Measurements from ENCODE around the gene BTBD8.

Gene BTBD8

DNA sequence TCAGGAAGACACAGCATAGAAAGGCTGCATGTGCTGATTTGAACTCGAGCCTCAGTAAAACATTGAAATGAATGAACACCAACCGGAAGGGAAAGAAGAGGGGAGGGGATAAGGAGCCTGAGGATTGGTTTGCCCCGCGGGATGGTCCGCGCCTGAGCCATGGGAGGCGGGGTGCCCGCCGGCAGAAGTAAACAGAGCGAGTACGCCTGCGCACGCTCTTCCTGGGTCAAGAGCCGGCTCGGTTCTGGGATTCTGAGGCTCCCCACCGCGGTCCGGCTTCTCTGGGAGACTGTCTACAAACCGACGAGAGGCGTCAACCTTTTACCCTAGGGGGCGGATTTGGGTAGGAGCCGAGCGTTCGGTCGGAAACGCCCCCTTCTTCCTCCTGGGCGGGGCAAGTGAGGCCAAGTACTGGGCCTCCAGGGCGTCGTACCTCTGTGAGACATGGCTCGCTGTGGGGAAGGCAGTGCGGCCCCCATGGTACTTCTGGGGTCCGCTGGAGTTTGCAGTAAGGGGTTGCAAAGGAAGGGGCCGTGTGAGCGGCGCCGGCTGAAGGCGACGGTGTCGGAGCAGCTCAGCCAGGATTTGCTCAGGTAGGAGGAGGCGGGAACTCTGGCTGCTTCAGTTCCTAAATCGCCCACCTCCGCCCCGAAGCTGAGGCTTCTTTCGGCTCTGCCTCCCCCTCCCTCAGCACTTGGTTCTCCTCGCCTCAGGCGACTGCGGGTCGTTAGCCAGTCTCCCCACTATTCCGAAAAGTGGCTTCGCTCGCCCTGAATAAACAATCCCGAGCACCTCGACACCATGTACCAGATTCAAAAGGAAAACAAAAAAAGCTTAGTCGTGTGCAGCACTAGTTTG, at the start of gene BTBD8:
Gene BTBD8, plus strand, starts transcription at position 218 of the 858 bp plus-strand sequence. Its CDS starts 227 bp downstream, at position 445.
- DNase-seq (ENCODE audit: low read depth, low spot score) = peak; percentile 81
- H3K27ac ChIP-seq (ENCODE audit: low read length) = no peak within 1 kb of the TSS
- no peaks in the 10 kb centered on the region; the same call in 1 of the 2 replicates for H3K36me3 ChIP-seq (ENCODE audit: control insufficient read depth, insufficient read depth, low read length)
- H3K27me3 ChIP-seq (ENCODE audit: control insufficient read depth, insufficient read depth, low read length) = no peaks in the 10 kb centered on the region
- H3K9me3 ChIP-seq (ENCODE audit: control insufficient read depth, insufficient read depth, low read length) = no peaks in the 10 kb centered on the region
- H3K4me1 ChIP-seq (ENCODE audit: control insufficient read depth, insufficient read depth, low read length) = no peaks in the 10 kb centered on the region
- no CpG with 5 or more reads among the region's 55 CpGs for WGBS (ENCODE audit: insufficient coverage, insufficient read length)
- peak within 1 kb of the TSS; percentile 64; the same call in 1 of the 2 replicates for H3K4me3 ChIP-seq (ENCODE audit: low read length)

DNA sequence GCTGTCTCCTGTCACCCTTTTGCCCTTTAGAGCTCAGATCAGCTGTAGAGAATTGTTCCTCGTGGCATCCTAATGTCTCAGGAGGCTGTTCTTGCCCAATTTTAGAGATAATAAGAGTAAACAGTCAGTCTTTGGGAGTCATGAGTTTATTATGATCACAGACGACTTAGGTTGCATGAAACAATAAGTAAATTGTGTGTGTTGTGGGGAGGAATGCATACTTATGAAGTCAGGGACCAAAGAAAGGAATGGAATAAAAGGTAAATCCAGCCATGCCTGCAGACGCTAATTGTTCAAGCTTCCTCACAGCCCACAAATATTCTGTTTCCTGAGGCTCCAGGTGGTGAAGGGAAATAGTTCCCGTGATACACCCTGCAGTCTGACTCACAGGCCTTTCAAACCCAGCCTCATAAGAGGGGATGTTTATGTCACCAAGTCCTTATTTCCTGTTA, 49.5 kb upstream of the BTBD8 start:
- Histone ChIP-seq H3K27me3 (ENCODE audit: control insufficient read depth, insufficient read depth, low read length) (peaks cover 2% of the 10 kb centered on the region; the same call in 1 of the 2 replicates), H3K36me3 (ENCODE audit: control insufficient read depth, insufficient read depth, low read length) (no peaks in the 10 kb centered on the region), H3K4me1 (ENCODE audit: control insufficient read depth, insufficient read depth, low read length) (no peaks in the 10 kb centered on the region; the same call in 1 of the 2 replicates), H3K27ac (ENCODE audit: low read length) (no peak overlapping the region), H3K9me3 (ENCODE audit: control insufficient read depth, insufficient read depth, low read length) (no peaks in the 10 kb centered on the region), H3K4me3 (ENCODE audit: low read length) (no peak overlapping the region)
- no peak for DNase-seq (ENCODE audit: low read depth, low spot score)
- no CpG with 5 or more reads among the region's 4 CpGs for WGBS (ENCODE audit: insufficient coverage, insufficient read length)

DNA sequence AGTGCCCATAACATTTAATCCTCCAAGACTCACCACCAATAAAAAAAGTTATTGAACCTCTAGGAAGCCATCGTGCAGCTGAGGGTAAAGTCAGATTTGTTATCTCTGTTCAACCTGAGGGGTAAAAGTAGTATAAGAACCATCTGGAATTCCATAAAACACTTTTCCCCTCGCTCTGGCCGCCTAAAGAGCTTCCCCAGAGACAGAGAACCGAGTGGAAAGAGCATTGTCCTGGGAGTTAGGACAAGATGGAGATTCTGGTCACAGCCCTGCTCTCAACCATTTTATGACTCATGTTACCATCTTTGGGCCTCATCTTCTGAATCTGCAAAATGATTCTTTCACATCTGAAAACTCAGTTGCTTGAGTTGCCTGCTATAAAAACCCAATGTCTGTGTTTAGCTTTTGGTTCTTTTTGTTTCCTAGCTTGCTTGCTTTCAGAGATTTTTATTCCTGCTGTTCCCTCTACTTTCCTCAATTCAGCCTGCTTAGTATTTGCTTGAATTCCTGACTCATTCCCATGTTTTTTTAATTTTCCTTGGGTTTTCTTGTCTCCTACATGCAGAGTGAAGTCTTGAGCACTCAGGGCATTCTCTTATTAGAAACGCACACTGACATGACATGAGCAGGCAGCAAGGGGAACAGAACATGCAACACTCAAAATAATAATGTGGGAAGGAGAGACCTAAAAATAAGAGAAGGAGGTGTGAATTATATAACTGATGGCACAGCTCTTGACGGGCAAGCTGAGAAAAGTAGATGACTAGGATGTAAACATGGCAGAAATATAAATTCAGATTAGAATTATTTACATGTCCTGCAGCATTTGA, 48.6 kb upstream of the BTBD8 start:
- peaks cover 2% of the 10 kb centered on the region; the same call in 1 of the 2 replicates for H3K27me3 ChIP-seq (ENCODE audit: control insufficient read depth, insufficient read depth, low read length)
- H3K9me3 ChIP-seq (ENCODE audit: control insufficient read depth, insufficient read depth, low read length) = no peaks in the 10 kb centered on the region
- no CpG with 5 or more reads among the region's 6 CpGs for WGBS (ENCODE audit: insufficient coverage, insufficient read length)
- H3K27ac ChIP-seq (ENCODE audit: low read length) = no peak overlapping the region
- DNase-seq (ENCODE audit: low read depth, low spot score) = no peak
- no peaks in the 10 kb centered on the region; the same call in 1 of the 2 replicates for H3K4me1 ChIP-seq (ENCODE audit: control insufficient read depth, insufficient read depth, low read length)
- no peaks in the 10 kb centered on the region for H3K36me3 ChIP-seq (ENCODE audit: control insufficient read depth, insufficient read depth, low read length)
- H3K4me3 ChIP-seq (ENCODE audit: low read length) = no peak overlapping the region

DNA sequence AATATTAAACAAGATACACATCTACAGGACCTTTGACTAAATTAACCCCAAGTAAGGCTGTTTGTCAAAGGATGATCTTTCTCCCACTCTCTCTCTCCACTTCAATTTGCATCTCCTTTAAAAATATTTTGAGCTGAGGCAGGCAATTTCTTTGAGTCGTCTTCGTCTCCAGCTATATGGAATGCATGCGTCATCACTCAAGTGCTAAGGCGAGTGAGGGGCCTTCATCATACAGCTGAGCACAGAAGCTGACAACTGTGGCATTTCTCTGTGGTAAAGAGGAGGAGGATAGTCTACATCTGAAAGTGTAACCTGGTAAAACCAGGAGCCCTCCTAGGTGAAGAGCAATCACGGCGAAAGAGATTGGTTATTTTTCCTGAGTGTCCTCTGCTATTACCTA, 42.7 kb upstream of the BTBD8 start:
- Histone ChIP-seq H3K36me3 (ENCODE audit: control insufficient read depth, insufficient read depth, low read length) (no peaks in the 10 kb centered on the region), H3K4me3 (ENCODE audit: low read length) (no peak overlapping the region), H3K27ac (ENCODE audit: low read length) (no peak overlapping the region), H3K27me3 (ENCODE audit: control insufficient read depth, insufficient read depth, low read length) (no peaks in the 10 kb centered on the region), H3K9me3 (ENCODE audit: control insufficient read depth, insufficient read depth, low read length) (no peaks in the 10 kb centered on the region), H3K4me1 (ENCODE audit: control insufficient read depth, insufficient read depth, low read length) (0 out of 2 replicates have a peak, but pooled peaks cover 2% of the 10 kb centered on the region)
- WGBS (ENCODE audit: insufficient coverage, insufficient read length) = no CpG with 5 or more reads among the region's 6 CpGs
- no peak for DNase-seq (ENCODE audit: low read depth, low spot score)

DNA sequence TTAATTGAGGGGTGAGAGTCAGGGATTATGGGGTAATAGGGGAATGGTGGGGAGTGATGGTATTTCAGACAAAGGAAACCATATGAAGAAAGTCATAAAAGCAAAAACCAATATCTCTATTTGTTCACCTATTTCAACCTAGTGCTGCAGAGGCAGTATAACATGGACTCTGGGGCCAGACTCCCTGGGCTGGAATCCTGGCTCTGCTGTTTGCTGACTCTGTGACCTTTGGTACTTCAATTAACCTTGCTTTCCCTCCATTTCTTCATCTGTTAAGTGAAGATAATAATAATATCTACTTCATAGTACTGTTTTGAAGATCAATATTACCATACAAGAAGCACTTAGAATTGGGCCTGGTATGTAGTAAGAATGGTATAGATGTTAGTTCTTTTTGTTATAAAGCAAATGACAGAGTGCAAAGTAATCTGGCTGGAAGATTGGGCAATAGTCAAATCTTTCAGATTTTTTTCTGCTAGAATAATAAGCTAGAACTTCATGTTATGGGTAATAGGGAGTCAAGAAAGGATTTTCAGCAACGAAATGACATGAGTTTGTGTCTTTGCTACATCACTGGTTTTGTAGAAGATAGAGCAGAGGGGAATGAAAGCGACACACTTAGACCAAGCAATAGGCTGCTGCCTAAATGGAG, 41.3 kb upstream of the BTBD8 start:
- H3K27me3 ChIP-seq (ENCODE audit: control insufficient read depth, insufficient read depth, low read length) = no peaks in the 10 kb centered on the region
- H3K4me1 ChIP-seq (ENCODE audit: control insufficient read depth, insufficient read depth, low read length) = 0 out of 2 replicates have a peak, but pooled peaks cover 2% of the 10 kb centered on the region
- H3K36me3 ChIP-seq (ENCODE audit: control insufficient read depth, insufficient read depth, low read length) = no peaks in the 10 kb centered on the region
- no peak for DNase-seq (ENCODE audit: low read depth, low spot score)
- WGBS (ENCODE audit: insufficient coverage, insufficient read length) = no CpG with 5 or more reads among the region's 2 CpGs
- H3K4me3 ChIP-seq (ENCODE audit: low read length) = no peak overlapping the region
- no peaks in the 10 kb centered on the region for H3K9me3 ChIP-seq (ENCODE audit: control insufficient read depth, insufficient read depth, low read length)
- H3K27ac ChIP-seq (ENCODE audit: low read length) = no peak overlapping the region

GRCh38 chr1:92040971-92041370, 39.2 kb upstream of the BTBD8 start:
- no peaks in the 10 kb centered on the region for H3K9me3 ChIP-seq (ENCODE audit: control insufficient read depth, insufficient read depth, low read length)
- no peaks in the 10 kb centered on the region for H3K36me3 ChIP-seq (ENCODE audit: control insufficient read depth, insufficient read depth, low read length)
- H3K4me3 ChIP-seq (ENCODE audit: low read length) = no peak overlapping the region
- H3K27ac ChIP-seq (ENCODE audit: low read length) = no peak overlapping the region
- H3K27me3 ChIP-seq (ENCODE audit: control insufficient read depth, insufficient read depth, low read length) = no peaks in the 10 kb centered on the region
- no CpG with 5 or more reads among the region's 1 CpG for WGBS (ENCODE audit: insufficient coverage, insufficient read length)
- DNase-seq (ENCODE audit: low read depth, low spot score) = no peak
- 0 out of 2 replicates have a peak, but pooled peaks cover 2% of the 10 kb centered on the region for H3K4me1 ChIP-seq (ENCODE audit: control insufficient read depth, insufficient read depth, low read length)

DNA sequence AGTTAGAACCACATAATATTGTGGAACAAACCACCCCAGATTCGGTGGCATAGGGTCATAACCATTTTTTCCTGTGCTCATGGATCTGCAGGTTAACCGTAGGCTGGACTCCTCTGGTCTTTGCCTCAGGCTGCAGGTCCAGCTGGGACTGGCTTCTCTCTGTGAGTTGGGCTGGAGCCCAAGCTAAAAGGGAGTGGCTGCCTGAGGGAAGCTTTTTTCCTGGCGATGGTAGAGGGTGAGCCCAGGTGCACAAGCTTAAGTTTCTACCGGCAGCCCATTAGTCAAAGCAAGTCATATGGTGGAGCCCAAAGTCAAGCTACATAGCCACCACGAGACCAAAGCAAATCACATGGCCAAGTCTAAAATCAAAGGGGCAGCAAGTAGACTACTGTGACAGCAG, 36.5 kb upstream of the BTBD8 start:
- Histone ChIP-seq H3K27me3 (ENCODE audit: control insufficient read depth, insufficient read depth, low read length) (no peaks in the 10 kb centered on the region), H3K4me1 (ENCODE audit: control insufficient read depth, insufficient read depth, low read length) (no peaks in the 10 kb centered on the region), H3K27ac (ENCODE audit: low read length) (no peak overlapping the region), H3K9me3 (ENCODE audit: control insufficient read depth, insufficient read depth, low read length) (no peaks in the 10 kb centered on the region), H3K36me3 (ENCODE audit: control insufficient read depth, insufficient read depth, low read length) (no peaks in the 10 kb centered on the region), H3K4me3 (ENCODE audit: low read length) (no peak overlapping the region)
- DNase-seq (ENCODE audit: low read depth, low spot score) = no peak
- no CpG with 5 or more reads among the region's 5 CpGs for WGBS (ENCODE audit: insufficient coverage, insufficient read length)

- Histone ChIP-seq H3K9me3 (ENCODE audit: control insufficient read depth, insufficient read depth, low read length) (no peaks in the 10 kb centered on the region), H3K27ac (ENCODE audit: low read length) (no peak overlapping the region), H3K36me3 (ENCODE audit: control insufficient read depth, insufficient read depth, low read length) (no peaks in the 10 kb centered on the region), H3K4me3 (ENCODE audit: low read length) (no peak overlapping the region), H3K27me3 (ENCODE audit: control insufficient read depth, insufficient read depth, low read length) (no peaks in the 10 kb centered on the region), H3K4me1 (ENCODE audit: control insufficient read depth, insufficient read depth, low read length) (no peaks in the 10 kb centered on the region)
- DNase-seq (ENCODE audit: low read depth, low spot score) = no peak
- no CpG with 5 or more reads among the region's 2 CpGs for WGBS (ENCODE audit: insufficient coverage, insufficient read length)
Observed at GRCh38 chr1:92045766-92046495, 34.2 kb upstream of the BTBD8 start.

DNA sequence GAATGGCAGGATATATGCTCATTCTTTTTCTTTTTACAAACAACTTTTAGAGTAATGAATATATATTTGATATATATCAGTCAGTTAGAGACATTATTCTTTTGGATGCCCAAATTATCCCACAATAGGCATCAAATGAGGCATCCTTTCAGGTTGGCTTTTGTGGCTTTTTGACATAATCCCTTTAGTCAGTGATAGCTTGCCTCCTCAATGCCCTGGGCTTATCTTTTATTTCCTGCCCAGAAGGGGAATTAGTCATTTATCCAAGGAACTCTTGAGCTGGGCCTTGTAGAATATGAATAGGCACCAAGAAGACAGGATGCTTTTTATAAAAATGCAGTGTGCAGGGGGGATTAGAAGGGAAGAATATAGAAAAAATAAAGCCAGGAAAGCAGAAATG, 28.2 kb upstream of the BTBD8 start:
- H3K4me3 ChIP-seq (ENCODE audit: low read length) = no peak overlapping the region
- no peak for DNase-seq (ENCODE audit: low read depth, low spot score)
- H3K36me3 ChIP-seq (ENCODE audit: control insufficient read depth, insufficient read depth, low read length) = no peaks in the 10 kb centered on the region
- no peaks in the 10 kb centered on the region for H3K27me3 ChIP-seq (ENCODE audit: control insufficient read depth, insufficient read depth, low read length)
- no peaks in the 10 kb centered on the region for H3K4me1 ChIP-seq (ENCODE audit: control insufficient read depth, insufficient read depth, low read length)
- no peak overlapping the region for H3K27ac ChIP-seq (ENCODE audit: low read length)
- no peaks in the 10 kb centered on the region for H3K9me3 ChIP-seq (ENCODE audit: control insufficient read depth, insufficient read depth, low read length)

Data from iPS DF 6.9 (cell line).